GM12878 (cell line): ENCODE data around the gene DUSP16. TPM values are rescaled to one million over a fixed set of nuclear protein-coding genes. Genes with fewer than 3 reads are reported as not detected.

Experiments
- EED ChIP-seq: sonication (generic); IDR thresholded peaks from 2 replicates; pipeline ENCODE4 v1.6.1; 2016; ENCODE audit warnings: antibody characterized with exemption, low read depth
- FOXK2 ChIP-seq: fragments of 450-650 bp; IDR thresholded peaks from 2 replicates; pipeline ENCODE4 v1.6.1; 2017; ENCODE audit warnings: mild to moderate bottlenecking, moderate library complexity
- HDGF ChIP-seq: fragments of 450-650 bp; IDR thresholded peaks from 2 replicates; pipeline ENCODE4 v1.6.1; 2016; ENCODE audit warnings: antibody characterized with exemption
- TBL1XR1 ChIP-seq: IDR thresholded peaks from 2 replicates; pipeline ENCODE4 v1.6.1; 2012; ENCODE audit warnings: low read depth, low read length, improper control_type of control experiment
- ZNF217 ChIP-seq: fragments of 450-650 bp; IDR thresholded peaks from 2 replicates; pipeline ENCODE4 v1.6.1; 2017; ENCODE audit warnings: antibody characterized with exemption, mild to moderate bottlenecking
- polyA plus RNA-seq, 11 experiments: library from polyadenylated mRNA; depleted of rRNA in 4 of 11; unstranded in 6 of 11; stranded (reverse) in 5 of 11; fragments of >200 nt; fragmentation: Nextera tagmentation in 4 of 11; fragmentation: Illumina TruSeq in 1 of 11; extraction: Ambion mirVana in 4 of 11; extraction: Trizol in 1 of 11; gene quantifications; 1 replicate in 1 of 11; 2 replicates in 10 of 11; pipeline versions ENCODE4 v1.2.1 to v1.2.3, GENCODE V29; 2011 to 2016; ENCODE audit warnings: inconsistent platforms in 2 of 11, missing spikeins in 2 of 11, low read depth in 1 of 11
- total RNA-seq, 4 experiments: library from RNA; depleted of rRNA in 3 of 4; stranded (reverse); fragments of >200 nt in 3 of 4; fragmentation: Illumina TruSeq in 1 of 4; extraction: Trizol in 1 of 4; gene quantifications; 2 replicates each; pipeline versions ENCODE4 v1.2.1 to v1.2.3, GENCODE V29; 2013 to 2021
- TF ChIP-seq, protein P1 (sequence below): fragments of 450-650 bp; formaldehyde crosslinking; IDR thresholded peaks from 2 replicates; pipeline ENCODE4 v1.5.0; 2022; ENCODE audit warnings: mild to moderate bottlenecking, missing genetic modification characterization
- TF ChIP-seq, protein P2 (sequence below): fragments of 450-650 bp; IDR thresholded peaks from 2 replicates; pipeline ENCODE4 v1.6.1; 2016; ENCODE audit warnings: mild to moderate bottlenecking
- TF ChIP-seq, protein P3 (sequence below), 3 experiments: IDR thresholded peaks in 2 of 3; conservative IDR thresholded peaks in 1 of 3; 2 replicates each; pipeline ENCODE4 v1.5.1; 2011; ENCODE audit warnings: low read depth in 3 of 3, low read length in 3 of 3, mild to moderate bottlenecking in 3 of 3, control low read depth in 2 of 3, moderate library complexity in 2 of 3, inconsistent platforms in 1 of 3, mixed read lengths in 1 of 3; ENCODE audit not compliant: control insufficient read depth in 2 of 3, insufficient read depth in 1 of 3; ENCODE audit errors: extremely low read depth in 1 of 3
- TF ChIP-seq, protein P4 (sequence below): fragments of 450-650 bp; IDR thresholded peaks from 2 replicates; pipeline ENCODE4 v1.6.1; 2017; ENCODE audit warnings: low read depth, mild to moderate bottlenecking, moderate library complexity

Gene DUSP16
- total and polyA plus RNA-seq, 10 of the 15 experiments (the other 5 are each of a cell fraction or from before 2014, with no cell fraction given) = 3.9 to 75.3 (median 26.8) TPM

DNA sequence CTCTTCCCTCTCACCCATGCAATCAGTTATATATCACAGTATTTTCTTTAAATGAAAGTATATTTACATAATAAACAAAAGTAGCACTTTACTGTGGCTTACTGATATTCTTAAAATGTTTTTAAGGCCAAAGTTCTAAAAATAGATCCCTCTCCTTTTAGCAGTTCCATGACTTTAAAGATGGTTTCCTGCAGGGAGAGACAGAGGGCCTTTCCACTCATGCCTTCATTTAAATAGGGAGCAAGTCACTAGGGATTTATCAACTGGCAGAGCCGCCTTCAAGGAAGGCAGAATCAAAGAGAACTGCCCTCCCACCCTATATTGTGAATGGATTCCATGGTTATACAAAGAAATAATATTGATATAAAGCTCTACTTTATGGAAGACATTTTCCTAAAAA is 55.5 kb downstream of the DUSP16 start (continued):
- TF ChIP-seq, protein P1, sequence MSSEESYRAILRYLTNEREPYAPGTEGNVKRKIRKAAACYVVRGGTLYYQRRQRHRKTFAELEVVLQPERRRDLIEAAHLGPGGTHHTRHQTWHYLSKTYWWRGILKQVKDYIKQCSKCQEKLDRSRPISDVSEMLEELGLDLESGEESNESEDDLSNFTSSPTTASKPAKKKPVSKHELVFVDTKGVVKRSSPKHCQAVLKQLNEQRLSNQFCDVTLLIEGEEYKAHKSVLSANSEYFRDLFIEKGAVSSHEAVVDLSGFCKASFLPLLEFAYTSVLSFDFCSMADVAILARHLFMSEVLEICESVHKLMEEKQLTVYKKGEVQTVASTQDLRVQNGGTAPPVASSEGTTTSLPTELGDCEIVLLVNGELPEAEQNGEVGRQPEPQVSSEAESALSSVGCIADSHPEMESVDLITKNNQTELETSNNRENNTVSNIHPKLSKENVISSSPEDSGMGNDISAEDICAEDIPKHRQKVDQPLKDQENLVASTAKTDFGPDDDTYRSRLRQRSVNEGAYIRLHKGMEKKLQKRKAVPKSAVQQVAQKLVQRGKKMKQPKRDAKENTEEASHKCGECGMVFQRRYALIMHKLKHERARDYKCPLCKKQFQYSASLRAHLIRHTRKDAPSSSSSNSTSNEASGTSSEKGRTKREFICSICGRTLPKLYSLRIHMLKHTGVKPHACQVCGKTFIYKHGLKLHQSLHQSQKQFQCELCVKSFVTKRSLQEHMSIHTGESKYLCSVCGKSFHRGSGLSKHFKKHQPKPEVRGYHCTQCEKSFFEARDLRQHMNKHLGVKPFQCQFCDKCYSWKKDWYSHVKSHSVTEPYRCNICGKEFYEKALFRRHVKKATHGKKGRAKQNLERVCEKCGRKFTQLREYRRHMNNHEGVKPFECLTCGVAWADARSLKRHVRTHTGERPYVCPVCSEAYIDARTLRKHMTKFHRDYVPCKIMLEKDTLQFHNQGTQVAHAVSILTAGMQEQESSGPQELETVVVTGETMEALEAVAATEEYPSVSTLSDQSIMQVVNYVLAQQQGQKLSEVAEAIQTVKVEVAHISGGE (CRISPR knock-in tag) = no peak
- no peak for TF ChIP-seq EED
- TF ChIP-seq FOXK2 = no peak
- TF ChIP-seq, protein P2, sequence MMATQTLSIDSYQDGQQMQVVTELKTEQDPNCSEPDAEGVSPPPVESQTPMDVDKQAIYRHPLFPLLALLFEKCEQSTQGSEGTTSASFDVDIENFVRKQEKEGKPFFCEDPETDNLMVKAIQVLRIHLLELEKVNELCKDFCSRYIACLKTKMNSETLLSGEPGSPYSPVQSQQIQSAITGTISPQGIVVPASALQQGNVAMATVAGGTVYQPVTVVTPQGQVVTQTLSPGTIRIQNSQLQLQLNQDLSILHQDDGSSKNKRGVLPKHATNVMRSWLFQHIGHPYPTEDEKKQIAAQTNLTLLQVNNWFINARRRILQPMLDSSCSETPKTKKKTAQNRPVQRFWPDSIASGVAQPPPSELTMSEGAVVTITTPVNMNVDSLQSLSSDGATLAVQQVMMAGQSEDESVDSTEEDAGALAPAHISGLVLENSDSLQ = no peak
- TF ChIP-seq, protein P3, sequence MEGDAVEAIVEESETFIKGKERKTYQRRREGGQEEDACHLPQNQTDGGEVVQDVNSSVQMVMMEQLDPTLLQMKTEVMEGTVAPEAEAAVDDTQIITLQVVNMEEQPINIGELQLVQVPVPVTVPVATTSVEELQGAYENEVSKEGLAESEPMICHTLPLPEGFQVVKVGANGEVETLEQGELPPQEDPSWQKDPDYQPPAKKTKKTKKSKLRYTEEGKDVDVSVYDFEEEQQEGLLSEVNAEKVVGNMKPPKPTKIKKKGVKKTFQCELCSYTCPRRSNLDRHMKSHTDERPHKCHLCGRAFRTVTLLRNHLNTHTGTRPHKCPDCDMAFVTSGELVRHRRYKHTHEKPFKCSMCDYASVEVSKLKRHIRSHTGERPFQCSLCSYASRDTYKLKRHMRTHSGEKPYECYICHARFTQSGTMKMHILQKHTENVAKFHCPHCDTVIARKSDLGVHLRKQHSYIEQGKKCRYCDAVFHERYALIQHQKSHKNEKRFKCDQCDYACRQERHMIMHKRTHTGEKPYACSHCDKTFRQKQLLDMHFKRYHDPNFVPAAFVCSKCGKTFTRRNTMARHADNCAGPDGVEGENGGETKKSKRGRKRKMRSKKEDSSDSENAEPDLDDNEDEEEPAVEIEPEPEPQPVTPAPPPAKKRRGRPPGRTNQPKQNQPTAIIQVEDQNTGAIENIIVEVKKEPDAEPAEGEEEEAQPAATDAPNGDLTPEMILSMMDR (IDR thresholded peaks at IDR 0.05 in 2 of 3, conservative IDR thresholded peaks at IDR 0.05 in 1 of 3; ENCODE audit: control insufficient read depth in 2 of 3, extremely low read depth in 1 of 3, insufficient read depth in 1 of 3, low read depth in 3 of 3, low read length in 3 of 3) = no peak
- TF ChIP-seq ZNF217 = no peak
- no peak for TF ChIP-seq TBL1XR1
- TF ChIP-seq, protein P4, sequence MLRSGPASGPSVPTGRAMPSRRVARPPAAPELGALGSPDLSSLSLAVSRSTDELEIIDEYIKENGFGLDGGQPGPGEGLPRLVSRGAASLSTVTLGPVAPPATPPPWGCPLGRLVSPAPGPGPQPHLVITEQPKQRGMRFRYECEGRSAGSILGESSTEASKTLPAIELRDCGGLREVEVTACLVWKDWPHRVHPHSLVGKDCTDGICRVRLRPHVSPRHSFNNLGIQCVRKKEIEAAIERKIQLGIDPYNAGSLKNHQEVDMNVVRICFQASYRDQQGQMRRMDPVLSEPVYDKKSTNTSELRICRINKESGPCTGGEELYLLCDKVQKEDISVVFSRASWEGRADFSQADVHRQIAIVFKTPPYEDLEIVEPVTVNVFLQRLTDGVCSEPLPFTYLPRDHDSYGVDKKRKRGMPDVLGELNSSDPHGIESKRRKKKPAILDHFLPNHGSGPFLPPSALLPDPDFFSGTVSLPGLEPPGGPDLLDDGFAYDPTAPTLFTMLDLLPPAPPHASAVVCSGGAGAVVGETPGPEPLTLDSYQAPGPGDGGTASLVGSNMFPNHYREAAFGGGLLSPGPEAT = no peak
- no peak for TF ChIP-seq HDGF
